GM12878 (cell line): ENCODE results near the gene IFT25. TPM values are rescaled to one million over a fixed set of nuclear protein-coding genes. Genes with fewer than 3 reads are reported as not detected.

ENCODE experiments used
- CHD4 ChIP-seq: fragments of 200-600 bp; sonication (generic); IDR thresholded peaks from 2 replicates; pipeline ENCODE4 v1.6.1; 2016; ENCODE audit warnings: mild to moderate bottlenecking
- IKZF1 ChIP-seq: fragments of 450-650 bp; conservative IDR thresholded peaks from 2 replicates; pipeline ENCODE4 v1.6.1; 2017; ENCODE audit warnings: antibody characterized with exemption, mild to moderate bottlenecking
- KLF5 ChIP-seq: fragments of 450-650 bp; IDR thresholded peaks from 2 replicates; pipeline ENCODE4 v1.6.1; 2014; ENCODE audit warnings: mild to moderate bottlenecking; ENCODE audit not compliant: partially characterized antibody
- NBN ChIP-seq: fragments of 450-650 bp; IDR thresholded peaks from 2 replicates; pipeline ENCODE4 v1.6.1; 2016
- NR2C1 ChIP-seq: fragments of 450-650 bp; IDR thresholded peaks from 2 replicates; pipeline ENCODE4 v1.6.1; 2017; ENCODE audit warnings: antibody characterized with exemption, mild to moderate bottlenecking, moderate library complexity
- NR2C2 ChIP-seq: IDR thresholded peaks from 2 replicates; pipeline ENCODE4 v1.6.1; 2011; ENCODE audit warnings: borderline replicate concordance, low read depth; ENCODE audit not compliant: control insufficient read depth, insufficient read length
- RCOR1 ChIP-seq: conservative IDR thresholded peaks from 2 replicates; pipeline ENCODE4 v1.6.1; 2012; ENCODE audit warnings: low read depth, low read length, improper control_type of control experiment
- polyA plus RNA-seq, 11 experiments: library from polyadenylated mRNA; depleted of rRNA in 4 of 11; unstranded in 6 of 11; stranded (reverse) in 5 of 11; fragments of >200 nt; fragmentation: Nextera tagmentation in 4 of 11; fragmentation: Illumina TruSeq in 1 of 11; extraction: Ambion mirVana in 4 of 11; extraction: Trizol in 1 of 11; gene quantifications; 1 replicate in 1 of 11; 2 replicates in 10 of 11; pipeline versions ENCODE4 v1.2.1 to v1.2.3, GENCODE V29; 2011 to 2016; ENCODE audit warnings: inconsistent platforms in 2 of 11, missing spikeins in 2 of 11, low read depth in 1 of 11
- total RNA-seq, 4 experiments: library from RNA; depleted of rRNA in 3 of 4; stranded (reverse); fragments of >200 nt in 3 of 4; fragmentation: Illumina TruSeq in 1 of 4; extraction: Trizol in 1 of 4; gene quantifications; 2 replicates each; pipeline versions ENCODE4 v1.2.1 to v1.2.3, GENCODE V29; 2013 to 2021
- TF ChIP-seq, protein P1 (sequence below): IDR thresholded peaks from 2 replicates; pipeline ENCODE4 v1.6.1; 2012; ENCODE audit warnings: improper control_type of control experiment, low read depth, low read length; ENCODE audit not compliant: insufficient replicate concordance
- TF ChIP-seq, protein P2 (sequence below): IDR thresholded peaks from 2 replicates; pipeline ENCODE4 v1.6.1; 2011; ENCODE audit warnings: mild to moderate bottlenecking, low read depth, low read length, moderate library complexity; ENCODE audit not compliant: insufficient replicate concordance
- TF ChIP-seq, protein P3 (sequence below): fragments of 450-650 bp; IDR thresholded peaks from 2 replicates; pipeline ENCODE4 v1.6.1; 2018; ENCODE audit warnings: mild to moderate bottlenecking, low read depth, moderate library complexity; ENCODE audit not compliant: partially characterized antibody

IFT25 gene
- total and polyA plus RNA-seq, 10 of the 15 experiments (the other 5 are each of a cell fraction or from before 2014, with no cell fraction given): 55.7 to 242 (median 131) TPM

DNA sequence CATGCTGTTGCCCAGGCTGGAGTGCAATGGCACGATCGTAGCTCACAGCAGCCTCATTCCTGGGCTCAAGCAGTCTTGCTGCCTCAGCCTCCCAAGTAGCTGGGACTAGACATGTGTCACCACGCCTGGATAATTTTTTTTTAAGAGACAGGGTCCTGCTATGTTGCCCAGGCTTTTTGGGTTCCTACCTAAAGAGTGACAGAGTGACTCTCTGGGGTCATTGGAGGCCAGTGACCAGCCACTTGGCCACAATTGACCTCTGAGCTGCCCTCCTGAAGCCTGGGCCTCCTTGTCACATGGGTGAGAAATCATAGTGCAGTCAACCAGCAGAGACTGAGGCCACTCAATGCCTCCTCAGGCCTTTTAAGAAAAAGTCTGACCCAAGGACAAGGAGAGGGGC, 45.8 kb downstream of the IFT25 start (continued):
- TF ChIP-seq, protein P1, sequence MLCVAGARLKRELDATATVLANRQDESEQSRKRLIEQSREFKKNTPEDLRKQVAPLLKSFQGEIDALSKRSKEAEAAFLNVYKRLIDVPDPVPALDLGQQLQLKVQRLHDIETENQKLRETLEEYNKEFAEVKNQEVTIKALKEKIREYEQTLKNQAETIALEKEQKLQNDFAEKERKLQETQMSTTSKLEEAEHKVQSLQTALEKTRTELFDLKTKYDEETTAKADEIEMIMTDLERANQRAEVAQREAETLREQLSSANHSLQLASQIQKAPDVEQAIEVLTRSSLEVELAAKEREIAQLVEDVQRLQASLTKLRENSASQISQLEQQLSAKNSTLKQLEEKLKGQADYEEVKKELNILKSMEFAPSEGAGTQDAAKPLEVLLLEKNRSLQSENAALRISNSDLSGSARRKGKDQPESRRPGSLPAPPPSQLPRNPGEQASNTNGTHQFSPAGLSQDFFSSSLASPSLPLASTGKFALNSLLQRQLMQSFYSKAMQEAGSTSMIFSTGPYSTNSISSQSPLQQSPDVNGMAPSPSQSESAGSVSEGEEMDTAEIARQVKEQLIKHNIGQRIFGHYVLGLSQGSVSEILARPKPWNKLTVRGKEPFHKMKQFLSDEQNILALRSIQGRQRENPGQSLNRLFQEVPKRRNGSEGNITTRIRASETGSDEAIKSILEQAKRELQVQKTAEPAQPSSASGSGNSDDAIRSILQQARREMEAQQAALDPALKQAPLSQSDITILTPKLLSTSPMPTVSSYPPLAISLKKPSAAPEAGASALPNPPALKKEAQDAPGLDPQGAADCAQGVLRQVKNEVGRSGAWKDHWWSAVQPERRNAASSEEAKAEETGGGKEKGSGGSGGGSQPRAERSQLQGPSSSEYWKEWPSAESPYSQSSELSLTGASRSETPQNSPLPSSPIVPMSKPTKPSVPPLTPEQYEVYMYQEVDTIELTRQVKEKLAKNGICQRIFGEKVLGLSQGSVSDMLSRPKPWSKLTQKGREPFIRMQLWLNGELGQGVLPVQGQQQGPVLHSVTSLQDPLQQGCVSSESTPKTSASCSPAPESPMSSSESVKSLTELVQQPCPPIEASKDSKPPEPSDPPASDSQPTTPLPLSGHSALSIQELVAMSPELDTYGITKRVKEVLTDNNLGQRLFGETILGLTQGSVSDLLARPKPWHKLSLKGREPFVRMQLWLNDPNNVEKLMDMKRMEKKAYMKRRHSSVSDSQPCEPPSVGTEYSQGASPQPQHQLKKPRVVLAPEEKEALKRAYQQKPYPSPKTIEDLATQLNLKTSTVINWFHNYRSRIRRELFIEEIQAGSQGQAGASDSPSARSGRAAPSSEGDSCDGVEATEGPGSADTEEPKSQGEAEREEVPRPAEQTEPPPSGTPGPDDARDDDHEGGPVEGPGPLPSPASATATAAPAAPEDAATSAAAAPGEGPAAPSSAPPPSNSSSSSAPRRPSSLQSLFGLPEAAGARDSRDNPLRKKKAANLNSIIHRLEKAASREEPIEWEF: no peak
- TF ChIP-seq NBN: no peak
- TF ChIP-seq NR2C2: no peak
- TF ChIP-seq, protein P2, sequence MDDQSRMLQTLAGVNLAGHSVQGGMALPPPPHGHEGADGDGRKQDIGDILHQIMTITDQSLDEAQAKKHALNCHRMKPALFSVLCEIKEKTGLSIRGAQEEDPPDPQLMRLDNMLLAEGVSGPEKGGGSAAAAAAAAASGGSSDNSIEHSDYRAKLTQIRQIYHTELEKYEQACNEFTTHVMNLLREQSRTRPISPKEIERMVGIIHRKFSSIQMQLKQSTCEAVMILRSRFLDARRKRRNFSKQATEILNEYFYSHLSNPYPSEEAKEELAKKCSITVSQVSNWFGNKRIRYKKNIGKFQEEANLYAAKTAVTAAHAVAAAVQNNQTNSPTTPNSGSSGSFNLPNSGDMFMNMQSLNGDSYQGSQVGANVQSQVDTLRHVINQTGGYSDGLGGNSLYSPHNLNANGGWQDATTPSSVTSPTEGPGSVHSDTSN: no peak
- TF ChIP-seq, protein P3, sequence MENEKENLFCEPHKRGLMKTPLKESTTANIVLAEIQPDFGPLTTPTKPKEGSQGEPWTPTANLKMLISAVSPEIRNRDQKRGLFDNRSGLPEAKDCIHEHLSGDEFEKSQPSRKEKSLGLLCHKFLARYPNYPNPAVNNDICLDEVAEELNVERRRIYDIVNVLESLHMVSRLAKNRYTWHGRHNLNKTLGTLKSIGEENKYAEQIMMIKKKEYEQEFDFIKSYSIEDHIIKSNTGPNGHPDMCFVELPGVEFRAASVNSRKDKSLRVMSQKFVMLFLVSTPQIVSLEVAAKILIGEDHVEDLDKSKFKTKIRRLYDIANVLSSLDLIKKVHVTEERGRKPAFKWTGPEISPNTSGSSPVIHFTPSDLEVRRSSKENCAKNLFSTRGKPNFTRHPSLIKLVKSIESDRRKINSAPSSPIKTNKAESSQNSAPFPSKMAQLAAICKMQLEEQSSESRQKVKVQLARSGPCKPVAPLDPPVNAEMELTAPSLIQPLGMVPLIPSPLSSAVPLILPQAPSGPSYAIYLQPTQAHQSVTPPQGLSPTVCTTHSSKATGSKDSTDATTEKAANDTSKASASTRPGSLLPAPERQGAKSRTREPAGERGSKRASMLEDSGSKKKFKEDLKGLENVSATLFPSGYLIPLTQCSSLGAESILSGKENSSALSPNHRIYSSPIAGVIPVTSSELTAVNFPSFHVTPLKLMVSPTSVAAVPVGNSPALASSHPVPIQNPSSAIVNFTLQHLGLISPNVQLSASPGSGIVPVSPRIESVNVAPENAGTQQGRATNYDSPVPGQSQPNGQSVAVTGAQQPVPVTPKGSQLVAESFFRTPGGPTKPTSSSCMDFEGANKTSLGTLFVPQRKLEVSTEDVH: no peak
- no peak for TF ChIP-seq KLF5
- TF ChIP-seq CHD4: no peak
- TF ChIP-seq IKZF1: no peak
- TF ChIP-seq NR2C1: no peak
- TF ChIP-seq RCOR1: no peak
